HL-60 (cell line): ENCODE measurements around the gene ANO8.

Source experiments
- DNase-seq, 2 experiments: peaks; one replicate each; pipeline ENCODE4 v3.0.0-alpha.2; 2010 to 2020; ENCODE audit warnings: low read depth in 1 of 2, low spot score in 1 of 2
- H3K27ac ChIP-seq: fragments of 250-450 bp; sonication (Bioruptor Pico); replicated peaks from 2 replicates; pipeline ENCODE4 v1.5.1; 2020; ENCODE audit warnings: mild to moderate bottlenecking, moderate library complexity
- H3K27me3 ChIP-seq: fragments of 250-450 bp; sonication (Bioruptor Pico); 2 replicates; pipeline ENCODE4 v1.5.1; 2021; ENCODE audit warnings: mild to moderate bottlenecking, moderate library complexity; ENCODE audit not compliant: insufficient read depth, poor library complexity, severe bottlenecking
- H3K4me3 ChIP-seq: replicated peaks from 2 replicates; pipeline ENCODE4 v1.5.1; 2011; ENCODE audit warnings: mild to moderate bottlenecking, control low read depth, low read length; ENCODE audit not compliant: insufficient read depth
- GABPA ChIP-seq: IDR thresholded peaks from 2 replicates; pipeline ENCODE4 v1.6.1; 2012; ENCODE audit warnings: low read depth
- POLR2AphosphoS5 ChIP-seq: IDR thresholded peaks from 2 replicates; pipeline ENCODE4 v1.6.1; 2012; ENCODE audit warnings: low read depth
- SPI1 ChIP-seq: IDR thresholded peaks from 2 replicates; pipeline ENCODE4 v1.6.1; 2012; ENCODE audit warnings: low read depth, mild to moderate bottlenecking, borderline replicate concordance
- TF ChIP-seq, protein P1 (sequence below): IDR thresholded peaks from 2 replicates; pipeline ENCODE4 v1.6.1; 2012; ENCODE audit warnings: low read depth; ENCODE audit not compliant: insufficient replicate concordance
- TF ChIP-seq, protein P2 (sequence below): IDR thresholded peaks from one replicate; pipeline ENCODE4 v1.5.1; 2011; ENCODE audit warnings: low read length, control low read depth, inconsistent platforms; ENCODE audit not compliant: insufficient read depth

ANO8 gene

DNA sequence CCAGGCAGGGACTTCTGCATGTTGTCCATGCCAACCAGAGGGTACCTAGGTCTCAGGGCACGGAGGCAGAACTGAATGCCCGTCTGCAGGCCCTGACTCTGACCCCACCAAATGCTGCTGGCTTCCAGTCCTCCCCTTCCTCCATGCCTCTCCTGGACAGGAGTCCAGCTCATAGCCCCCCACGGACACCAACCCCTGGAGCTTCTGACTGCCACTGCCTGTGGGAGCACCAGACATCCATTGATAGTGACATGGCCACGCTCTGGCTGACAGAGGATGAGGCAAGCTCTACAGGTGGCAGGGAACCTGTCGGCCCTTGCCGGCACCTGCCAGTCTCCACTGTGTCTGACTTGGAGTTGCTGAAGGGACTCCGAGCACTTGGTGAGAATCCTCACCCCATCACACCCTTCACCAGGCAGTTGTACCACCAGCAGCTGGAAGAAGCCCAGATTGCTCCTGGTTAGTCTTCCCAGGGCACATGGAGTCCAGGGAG, 51.1 kb downstream of the ANO8 start:
- no peak for TF ChIP-seq POLR2AphosphoS5
- TF ChIP-seq, protein P1, sequence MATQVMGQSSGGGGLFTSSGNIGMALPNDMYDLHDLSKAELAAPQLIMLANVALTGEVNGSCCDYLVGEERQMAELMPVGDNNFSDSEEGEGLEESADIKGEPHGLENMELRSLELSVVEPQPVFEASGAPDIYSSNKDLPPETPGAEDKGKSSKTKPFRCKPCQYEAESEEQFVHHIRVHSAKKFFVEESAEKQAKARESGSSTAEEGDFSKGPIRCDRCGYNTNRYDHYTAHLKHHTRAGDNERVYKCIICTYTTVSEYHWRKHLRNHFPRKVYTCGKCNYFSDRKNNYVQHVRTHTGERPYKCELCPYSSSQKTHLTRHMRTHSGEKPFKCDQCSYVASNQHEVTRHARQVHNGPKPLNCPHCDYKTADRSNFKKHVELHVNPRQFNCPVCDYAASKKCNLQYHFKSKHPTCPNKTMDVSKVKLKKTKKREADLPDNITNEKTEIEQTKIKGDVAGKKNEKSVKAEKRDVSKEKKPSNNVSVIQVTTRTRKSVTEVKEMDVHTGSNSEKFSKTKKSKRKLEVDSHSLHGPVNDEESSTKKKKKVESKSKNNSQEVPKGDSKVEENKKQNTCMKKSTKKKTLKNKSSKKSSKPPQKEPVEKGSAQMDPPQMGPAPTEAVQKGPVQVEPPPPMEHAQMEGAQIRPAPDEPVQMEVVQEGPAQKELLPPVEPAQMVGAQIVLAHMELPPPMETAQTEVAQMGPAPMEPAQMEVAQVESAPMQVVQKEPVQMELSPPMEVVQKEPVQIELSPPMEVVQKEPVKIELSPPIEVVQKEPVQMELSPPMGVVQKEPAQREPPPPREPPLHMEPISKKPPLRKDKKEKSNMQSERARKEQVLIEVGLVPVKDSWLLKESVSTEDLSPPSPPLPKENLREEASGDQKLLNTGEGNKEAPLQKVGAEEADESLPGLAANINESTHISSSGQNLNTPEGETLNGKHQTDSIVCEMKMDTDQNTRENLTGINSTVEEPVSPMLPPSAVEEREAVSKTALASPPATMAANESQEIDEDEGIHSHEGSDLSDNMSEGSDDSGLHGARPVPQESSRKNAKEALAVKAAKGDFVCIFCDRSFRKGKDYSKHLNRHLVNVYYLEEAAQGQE, result no peak
- TF ChIP-seq GABPA, result no peak
- no peak for TF ChIP-seq SPI1
- TF ChIP-seq, protein P2, sequence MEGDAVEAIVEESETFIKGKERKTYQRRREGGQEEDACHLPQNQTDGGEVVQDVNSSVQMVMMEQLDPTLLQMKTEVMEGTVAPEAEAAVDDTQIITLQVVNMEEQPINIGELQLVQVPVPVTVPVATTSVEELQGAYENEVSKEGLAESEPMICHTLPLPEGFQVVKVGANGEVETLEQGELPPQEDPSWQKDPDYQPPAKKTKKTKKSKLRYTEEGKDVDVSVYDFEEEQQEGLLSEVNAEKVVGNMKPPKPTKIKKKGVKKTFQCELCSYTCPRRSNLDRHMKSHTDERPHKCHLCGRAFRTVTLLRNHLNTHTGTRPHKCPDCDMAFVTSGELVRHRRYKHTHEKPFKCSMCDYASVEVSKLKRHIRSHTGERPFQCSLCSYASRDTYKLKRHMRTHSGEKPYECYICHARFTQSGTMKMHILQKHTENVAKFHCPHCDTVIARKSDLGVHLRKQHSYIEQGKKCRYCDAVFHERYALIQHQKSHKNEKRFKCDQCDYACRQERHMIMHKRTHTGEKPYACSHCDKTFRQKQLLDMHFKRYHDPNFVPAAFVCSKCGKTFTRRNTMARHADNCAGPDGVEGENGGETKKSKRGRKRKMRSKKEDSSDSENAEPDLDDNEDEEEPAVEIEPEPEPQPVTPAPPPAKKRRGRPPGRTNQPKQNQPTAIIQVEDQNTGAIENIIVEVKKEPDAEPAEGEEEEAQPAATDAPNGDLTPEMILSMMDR, result no peak
- no peaks in the 10 kb centered on the region for H3K27me3 ChIP-seq
- no peak for DNase-seq
- H3K27ac ChIP-seq, result no peak overlapping the region
- H3K4me3 ChIP-seq, result no peak overlapping the region

DNA sequence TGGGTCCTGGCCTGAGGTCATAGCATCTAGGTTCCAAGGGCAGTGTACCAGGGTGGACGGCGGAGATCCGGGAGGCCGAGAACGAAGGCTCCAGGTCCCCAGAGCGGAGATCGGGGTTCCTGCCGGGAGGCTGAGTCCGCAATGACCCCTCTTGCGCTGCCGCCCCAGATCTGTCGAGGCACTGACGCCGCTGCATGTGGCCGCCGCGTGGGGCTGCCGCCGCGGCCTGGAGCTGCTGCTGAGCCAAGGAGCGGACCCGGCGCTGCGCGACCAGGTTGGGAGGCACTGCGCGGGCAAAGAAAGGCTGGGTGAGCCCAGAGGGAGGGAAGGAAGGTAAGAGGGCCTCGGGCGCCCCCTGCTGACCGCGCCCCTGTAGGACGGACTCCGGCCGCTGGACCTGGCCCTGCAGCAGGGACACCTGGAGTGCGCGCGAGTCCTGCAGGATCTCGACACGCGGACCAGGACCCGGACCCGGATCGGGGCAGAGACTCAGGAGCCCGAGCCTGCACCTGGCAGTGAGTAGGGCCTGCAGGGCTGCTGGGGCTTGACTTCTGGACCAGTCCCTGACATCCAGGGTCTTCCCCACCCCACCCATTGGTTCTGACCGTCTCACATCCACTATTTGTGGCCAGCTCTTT, 52.0 kb downstream of the ANO8 start:
- TF ChIP-seq, protein P1, result no peak
- TF ChIP-seq, protein P2, result peak; percentile 81
- peak; percentile 64 for TF ChIP-seq POLR2AphosphoS5
- no peak for TF ChIP-seq SPI1
- TF ChIP-seq GABPA, result no peak
- Histone ChIP-seq H3K27me3 (no peaks in the 10 kb centered on the region), H3K4me3 (peak overlapping the region; percentile 66), H3K27ac (peak overlapping the region; percentile 76)
- peak; percentile 79 to 90 for DNase-seq

DNA sequence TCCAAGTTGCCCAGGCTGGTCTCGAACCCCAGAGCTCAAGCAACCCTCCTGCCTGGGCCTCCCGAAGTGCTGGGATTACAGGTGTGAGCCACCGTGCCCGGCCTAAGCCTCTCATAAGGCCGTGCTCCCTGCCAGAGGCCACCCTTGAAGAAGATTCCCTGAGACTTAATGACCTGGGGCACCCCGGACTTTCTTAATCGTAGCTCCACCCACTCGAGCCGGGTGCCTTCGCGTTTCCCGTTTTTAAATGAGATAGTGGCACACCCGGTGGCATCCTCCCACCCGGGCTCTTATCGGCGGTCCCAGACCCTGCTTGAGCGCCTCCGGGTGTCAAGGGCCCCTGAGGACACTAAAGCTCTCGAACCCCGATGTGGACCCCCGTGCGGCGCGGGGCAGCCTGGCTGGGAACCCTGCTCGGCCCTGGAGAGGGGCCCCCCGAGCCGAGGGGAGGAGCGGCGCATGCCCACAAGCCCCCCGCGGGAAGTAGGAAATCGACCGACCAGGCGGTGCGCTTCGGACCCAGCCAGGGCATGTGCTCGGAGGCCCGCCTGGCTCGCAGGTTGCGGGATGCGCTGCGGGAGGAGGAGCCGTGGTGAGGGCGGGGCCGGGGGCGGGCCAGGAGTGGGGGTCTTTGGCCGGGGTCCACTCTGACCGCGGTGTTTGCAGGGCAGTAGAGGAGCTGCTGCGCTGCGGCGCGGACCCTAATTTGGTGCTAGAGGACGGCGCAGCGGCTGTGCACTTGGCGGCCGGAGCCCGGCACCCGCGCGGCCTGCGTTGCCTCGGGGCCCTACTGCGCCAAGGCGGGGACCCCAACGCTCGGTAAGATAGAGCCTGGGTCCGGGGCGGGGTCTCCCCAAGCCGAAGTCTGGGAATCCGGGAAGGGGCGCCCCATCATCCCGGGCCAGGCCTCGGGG, 53.0 kb downstream of the ANO8 start, which contains the start of gene ANKLE1:
Gene ANKLE1 (plus strand): TSS at position 511 of the 914 bp plus-strand sequence. CDS start 20 bp downstream, at position 531.
- H3K27me3 ChIP-seq, result no peaks in the 10 kb centered on the region
- peak within 1 kb of the TSS; percentile 76 for H3K27ac ChIP-seq
- peak; percentile 77 to 89 for DNase-seq
- TF ChIP-seq, protein P1, result peak; percentile 12
- no peak for TF ChIP-seq GABPA
- TF ChIP-seq, protein P2, result no peak
- peak; percentile 84 for TF ChIP-seq SPI1
- TF ChIP-seq POLR2AphosphoS5, result peak; percentile 69
- peak within 1 kb of the TSS; percentile 66 for H3K4me3 ChIP-seq
